ENCODE measurements around the gene NOX5.

- no peak for TF ChIP-seq CTCF (IDR thresholded peaks at IDR 0.05)
- TF ChIP-seq SMC3 (IDR thresholded peaks at IDR 0.05), result no peak
- no peak for TF ChIP-seq MYC (IDR thresholded peaks at IDR 0.05; ENCODE audit: borderline replicate concordance, low read length)
- TF ChIP-seq FOSL2 (IDR thresholded peaks at IDR 0.05), result no peak
- TF ChIP-seq FOSL2 (CRISPR knock-in tag; IDR thresholded peaks at IDR 0.05), result no peak
- no peak for TF ChIP-seq HDAC2 (IDR thresholded peaks at IDR 0.05)
- TF ChIP-seq RFX5 (IDR thresholded peaks at IDR 0.05), result no peak
- no peak for TF ChIP-seq ELK1 (IDR thresholded peaks at IDR 0.05; ENCODE audit: low read depth, low read length)
- no peak for TF ChIP-seq PBX3 (IDR thresholded peaks at IDR 0.05)
These were observed 82.1 kb downstream of the NOX5 start for GRCh38 chr15:69096626-69097025.

Measured in A549 (cell line).